Body of pancreas (tissue), 4 donors: Measurements from ENCODE around the gene MAGEB3. TPM values are rescaled to one million over a fixed set of nuclear protein-coding genes. Genes with fewer than 3 reads are reported as not detected.

Experiments used
- ATAC-seq: fragments of 150-250 bp; one replicate; pipeline ENCODE4 v1.9.1; 2016
- DNase-seq, 4 donors: peaks; one replicate each; pipeline ENCODE4 v3.0.0-alpha.2; 2019
- H3K27ac ChIP-seq, 4 donors: fragments of 200-600 bp; sonication (generic); 1 replicate in 3 of 4; 2 replicates in 1 of 4; pipeline versions ENCODE4 v1.5.1 to v1.6.1; 2016 to 2019; ENCODE audit warnings: mild to moderate bottlenecking in 1 of 4, mixed read lengths in 1 of 4, moderate library complexity in 1 of 4
- H3K27me3 ChIP-seq, 2 donors: fragments of 200-600 bp; sonication (generic); one replicate each; pipeline ENCODE4 v1.6.0; 2016; ENCODE audit warnings: mild to moderate bottlenecking in 1 of 2
- H3K36me3 ChIP-seq, 2 donors: fragments of 200-600 bp; sonication (generic); replicated peaks in 1 of 2; 2 replicates each; pipeline ENCODE4 v1.5.1; 2016; ENCODE audit warnings: low read depth in 2 of 2; ENCODE audit not compliant: insufficient read depth in 1 of 2
- H3K4me1 ChIP-seq: fragments of 200-600 bp; sonication (generic); one replicate; pipeline ENCODE4 v1.6.0; 2016
- H3K4me3 ChIP-seq, 2 donors: fragments of 200-600 bp; sonication (generic); 1 replicate in 1 of 2; 2 replicates in 1 of 2; pipeline ENCODE4 v1.5.1; 2016 to 2019
- H3K9me3 ChIP-seq, 3 donors: fragments of 200-600 bp; sonication (generic); 1 replicate in 2 of 3; 2 replicates in 1 of 3; pipeline ENCODE4 v1.5.1; 2016
- POLR2A ChIP-seq, 3 donors: fragments of 450-650 bp; IDR thresholded peaks; one replicate each; pipeline ENCODE4 v1.6.1; 2016; ENCODE audit warnings: antibody characterized with exemption in 3 of 3, mild to moderate bottlenecking in 2 of 3
- WGBS, 2 donors: methylation state at CpG; one replicate each; pipeline ENCODE4 v1.1.5; 2017; 5-methylcytosine and 5-hydroxymethylcytosine counted together
- intact Hi-C: fragments of 100-400 bp; cut with DNase I; formaldehyde crosslinking; loops from one replicate; pipeline ENCODE4 v1.15.1; 2023
- total RNA-seq, 2 donors: library from RNA; depleted of rRNA; stranded (reverse); fragments of >200 nt; gene quantifications; one replicate each; pipeline ENCODE4 v1.1.0, GENCODE V29; 2016
- TF ChIP-seq, protein P1 (sequence below), 7 experiments: fragments of 450-650 bp in 4 of 7; fragments of 200-600 bp in 3 of 7; sonication (generic) in 3 of 7; IDR thresholded peaks; one replicate each; pipeline ENCODE4 v1.5.1; 2016 to 2019; ENCODE audit warnings: antibody characterized with exemption in 7 of 7

MAGEB3 gene
- total RNA-seq, 2 donors from 2014 or later = not detected

DNA sequence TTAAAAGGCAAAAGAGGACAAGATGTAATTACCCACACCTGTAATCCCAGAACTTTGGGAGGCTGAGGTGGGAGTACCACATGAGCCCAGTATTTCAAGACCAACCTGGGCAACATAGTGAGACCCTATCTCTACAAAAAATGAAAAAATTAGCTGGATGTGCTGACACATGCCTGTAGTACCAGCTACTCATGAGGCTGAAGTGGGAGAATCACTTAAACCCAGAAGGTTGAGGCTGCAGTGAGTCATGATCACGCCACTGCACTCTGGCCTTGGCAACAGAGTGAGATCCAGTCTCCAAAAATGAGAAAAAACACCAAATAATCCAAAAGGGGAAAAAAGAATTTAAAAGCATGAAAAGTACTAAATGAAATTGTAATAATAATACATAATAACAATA is 47.9 kb downstream of the MAGEB3 start:
- Histone ChIP-seq H3K27me3 (no peaks in the 10 kb centered on the region), H3K4me3 (no peak overlapping the region), H3K9me3 (no peaks in the 10 kb centered on the region), H3K36me3 (no peaks in the 10 kb centered on the region), H3K27ac (no peak overlapping the region), H3K4me1 (no peaks in the 10 kb centered on the region)
- ATAC-seq (no peak), DNase-seq (no peak)
- TF ChIP-seq, protein P1, sequence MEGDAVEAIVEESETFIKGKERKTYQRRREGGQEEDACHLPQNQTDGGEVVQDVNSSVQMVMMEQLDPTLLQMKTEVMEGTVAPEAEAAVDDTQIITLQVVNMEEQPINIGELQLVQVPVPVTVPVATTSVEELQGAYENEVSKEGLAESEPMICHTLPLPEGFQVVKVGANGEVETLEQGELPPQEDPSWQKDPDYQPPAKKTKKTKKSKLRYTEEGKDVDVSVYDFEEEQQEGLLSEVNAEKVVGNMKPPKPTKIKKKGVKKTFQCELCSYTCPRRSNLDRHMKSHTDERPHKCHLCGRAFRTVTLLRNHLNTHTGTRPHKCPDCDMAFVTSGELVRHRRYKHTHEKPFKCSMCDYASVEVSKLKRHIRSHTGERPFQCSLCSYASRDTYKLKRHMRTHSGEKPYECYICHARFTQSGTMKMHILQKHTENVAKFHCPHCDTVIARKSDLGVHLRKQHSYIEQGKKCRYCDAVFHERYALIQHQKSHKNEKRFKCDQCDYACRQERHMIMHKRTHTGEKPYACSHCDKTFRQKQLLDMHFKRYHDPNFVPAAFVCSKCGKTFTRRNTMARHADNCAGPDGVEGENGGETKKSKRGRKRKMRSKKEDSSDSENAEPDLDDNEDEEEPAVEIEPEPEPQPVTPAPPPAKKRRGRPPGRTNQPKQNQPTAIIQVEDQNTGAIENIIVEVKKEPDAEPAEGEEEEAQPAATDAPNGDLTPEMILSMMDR (IDR thresholded peaks at IDR 0.05) = no peak
- no peak for TF ChIP-seq POLR2A (IDR thresholded peaks at IDR 0.05)
- WGBS, 2 donors = 0 to 67% methylated on average over 1 of the region's 1 CpG
- intact Hi-C loops = no loop called here

DNA sequence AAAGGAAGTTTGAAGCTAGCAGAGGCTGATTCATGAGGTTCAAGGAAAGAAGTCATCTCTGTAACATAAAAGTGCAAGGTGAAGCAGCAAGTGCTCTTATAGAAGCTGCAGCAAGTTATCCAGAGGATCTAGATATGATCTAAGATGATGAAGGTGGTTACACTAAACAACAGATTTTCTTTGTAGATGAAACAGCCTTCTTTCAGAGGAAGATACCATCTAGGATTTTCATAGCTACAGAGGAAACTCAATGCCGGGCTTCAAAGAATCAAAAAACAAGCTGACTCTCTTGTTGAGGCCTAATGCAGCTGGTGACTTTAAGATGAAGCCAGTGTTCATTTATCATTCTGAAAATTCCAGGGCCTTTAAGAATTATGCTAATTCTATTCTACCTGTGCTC is 50.0 kb downstream of the MAGEB3 start:
- H3K36me3 ChIP-seq = no peaks in the 10 kb centered on the region
- TF ChIP-seq, protein P1 (IDR thresholded peaks at IDR 0.05) = no peak
- no peak for TF ChIP-seq POLR2A (IDR thresholded peaks at IDR 0.05)
- no peaks in the 10 kb centered on the region for H3K9me3 ChIP-seq
- intact Hi-C loops = no loop called here
- no peak overlapping the region for H3K4me3 ChIP-seq
- no peak for DNase-seq
- H3K4me1 ChIP-seq = no peaks in the 10 kb centered on the region
- H3K27me3 ChIP-seq = no peaks in the 10 kb centered on the region
- WGBS, 2 donors = 91% methylated on average over 1 of the region's 1 CpG
- H3K27ac ChIP-seq = no peak overlapping the region
- no peak for ATAC-seq

DNA sequence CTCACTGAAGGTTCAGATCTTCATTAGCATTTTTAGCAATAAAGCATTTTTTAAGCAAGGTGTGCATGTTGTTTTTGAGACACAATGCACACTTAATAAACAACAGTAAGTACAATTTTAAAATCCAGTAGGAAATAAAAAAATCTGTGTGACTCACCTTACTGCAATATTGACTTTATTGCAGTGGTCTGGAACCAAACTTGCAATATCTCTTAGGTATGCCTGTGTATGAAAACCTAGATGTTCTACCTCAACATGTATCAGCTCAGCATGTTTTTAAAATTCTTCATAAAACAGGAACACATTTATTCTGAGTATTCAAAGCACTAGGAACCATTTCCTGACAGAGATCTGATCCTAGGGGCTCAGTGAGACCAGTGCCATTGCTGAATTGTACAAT is 52.1 kb downstream of the MAGEB3 start:
- ATAC-seq = no peak
- Histone ChIP-seq H3K4me3 (no peak overlapping the region), H3K36me3 (no peaks in the 10 kb centered on the region), H3K9me3 (no peaks in the 10 kb centered on the region), H3K27ac (no peak overlapping the region), H3K27me3 (no peaks in the 10 kb centered on the region), H3K4me1 (no peaks in the 10 kb centered on the region)
- DNase-seq = no peak
- TF ChIP-seq, protein P1 (IDR thresholded peaks at IDR 0.05) = no peak
- no peak for TF ChIP-seq POLR2A (IDR thresholded peaks at IDR 0.05)
- intact Hi-C loops = no loop called here

DNA sequence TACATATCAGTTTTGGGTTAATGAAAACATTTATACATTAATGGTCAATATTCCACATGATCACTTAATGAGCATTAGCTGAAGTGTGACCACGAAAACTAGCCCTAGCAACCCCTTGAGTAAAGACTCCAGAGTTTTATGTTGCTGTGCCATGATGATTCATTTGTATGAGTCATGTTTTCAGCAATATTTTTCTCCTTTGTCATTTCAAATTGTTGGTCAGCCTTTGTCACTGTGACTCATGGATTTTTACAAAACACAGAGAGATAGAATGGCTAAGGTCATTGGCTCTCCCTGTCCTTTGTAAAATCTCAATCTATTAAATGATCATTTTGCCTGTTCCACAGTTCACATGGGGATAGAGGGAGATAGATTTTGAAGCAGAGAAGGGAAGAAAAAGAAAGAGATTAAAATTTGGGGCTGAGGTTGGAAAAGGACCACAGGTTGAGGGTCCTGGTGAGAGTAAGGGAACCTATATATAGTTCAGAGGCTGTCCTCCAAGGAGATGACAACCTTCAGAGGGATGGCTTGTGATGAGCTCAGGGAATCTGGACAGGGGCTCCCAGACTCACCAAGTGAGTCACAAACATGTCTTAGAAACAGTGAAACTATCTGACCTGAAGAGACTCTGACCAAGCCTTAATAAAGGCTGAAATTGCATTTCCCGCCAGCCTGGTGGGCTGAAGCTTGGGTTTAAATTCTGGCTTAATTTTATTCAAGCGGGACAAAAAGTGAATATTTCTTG is 53.2 kb downstream of the MAGEB3 start:
- Histone ChIP-seq H3K4me1 (no peaks in the 10 kb centered on the region), H3K4me3 (no peak overlapping the region), H3K36me3 (no peaks in the 10 kb centered on the region), H3K9me3 (no peaks in the 10 kb centered on the region), H3K27ac (no peak overlapping the region), H3K27me3 (no peaks in the 10 kb centered on the region)
- 59 to 60% methylated on average over 3 of the region's 3 CpGs for WGBS, 2 donors
- ATAC-seq (peak; percentile 47), DNase-seq (no peak)
- intact Hi-C loops = no loop called here
- TF ChIP-seq, protein P1 (IDR thresholded peaks at IDR 0.05) = no peak
- TF ChIP-seq POLR2A (IDR thresholded peaks at IDR 0.05) = no peak

Other genes starting within 250 kb of the MAGEB3 start
- gene MAGEB2, start 15.1 kb upstream of the MAGEB3 start, total RNA-seq = not detected
- not detected for gene MAGEB4, start 11.3 kb downstream of the MAGEB3 start, total RNA-seq
- not detected for gene MAGEB1, start 16.5 kb downstream of the MAGEB3 start, total RNA-seq
- under 1 TPM in 1 of 2 donors, not detected in 1; 0.78 TPM for gene NR0B1, start 78.7 kb downstream of the MAGEB3 start, total RNA-seq